Measurements from ENCODE around the gene TLE1.

TLE1 gene

DNA sequence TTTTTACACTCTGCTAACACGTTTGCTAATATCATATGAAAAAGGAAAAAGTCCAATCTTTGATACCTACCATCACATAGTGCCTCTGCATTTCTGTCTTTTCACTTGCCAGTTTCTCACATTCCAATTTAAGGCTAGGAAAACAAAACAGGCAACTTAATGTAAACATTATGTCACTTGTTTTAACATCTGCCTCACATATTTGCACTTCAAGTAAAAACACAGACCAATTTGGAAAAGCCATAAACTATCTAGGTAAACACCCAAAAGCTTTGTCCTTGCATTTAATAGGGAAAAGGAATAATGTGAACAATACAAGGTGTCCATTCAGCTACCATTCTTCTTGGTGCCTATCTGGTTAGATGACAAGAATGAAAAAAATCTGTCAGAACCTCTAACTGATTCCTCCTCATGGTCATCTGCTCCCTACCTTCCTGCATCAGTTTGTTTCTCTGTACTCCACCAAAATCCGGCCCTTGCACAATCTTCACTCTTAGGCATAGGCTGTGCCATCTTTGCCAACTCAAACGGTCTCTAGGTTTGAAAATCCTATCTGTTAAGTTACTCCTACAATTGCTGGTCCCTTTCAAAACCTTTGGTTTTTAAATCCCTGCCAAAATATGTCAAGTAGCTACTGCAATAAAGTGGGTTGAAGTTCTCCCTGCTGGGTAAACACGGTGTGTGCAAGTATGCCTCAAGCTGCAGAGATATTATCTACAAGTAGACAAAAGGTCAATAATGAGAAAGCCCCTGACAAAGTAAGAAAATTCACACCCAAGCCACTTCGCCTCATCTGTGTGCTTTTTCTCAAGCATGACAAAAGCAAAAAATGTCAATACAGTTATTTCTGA lies 3.4 kb downstream of the TLE1 start:
- no peak for TF ChIP-seq CTCF (IDR thresholded peaks at IDR 0.05; ENCODE audit: poor library complexity, severe bottlenecking)
- H3K36me3 ChIP-seq (ENCODE audit: low read depth), result peaks cover 37% of the 10 kb centered on the region
- peak overlapping the region; percentile 64 for H3K4me3 ChIP-seq (ENCODE audit: severe bottlenecking)
- no peaks in the 10 kb centered on the region for H3K27me3 ChIP-seq (ENCODE audit: insufficient read depth, poor library complexity, severe bottlenecking)
- H3K9me3 ChIP-seq (ENCODE audit: severe bottlenecking), result no peaks in the 10 kb centered on the region
- ATAC-seq (ENCODE audit: low read depth), result no peak
- peak overlapping the region; percentile 75 for H3K27ac ChIP-seq (ENCODE audit: poor library complexity, severe bottlenecking)
- peaks cover 16% of the 10 kb centered on the region for H3K4me1 ChIP-seq (ENCODE audit: insufficient read depth, poor library complexity, severe bottlenecking)
- DNase-seq (ENCODE audit: low spot score), result no peak

- DNase-seq (ENCODE audit: low spot score) (no peak), ATAC-seq (ENCODE audit: low read depth) (no peak)
- no peak overlapping the region for H3K27ac ChIP-seq (ENCODE audit: poor library complexity, severe bottlenecking)
- no peaks in the 10 kb centered on the region for H3K9me3 ChIP-seq (ENCODE audit: severe bottlenecking)
- H3K4me3 ChIP-seq (ENCODE audit: severe bottlenecking), result no peak overlapping the region
- no peak for TF ChIP-seq CTCF (IDR thresholded peaks at IDR 0.05; ENCODE audit: poor library complexity, severe bottlenecking)
- H3K36me3 ChIP-seq (ENCODE audit: low read depth), result peaks cover 44% of the 10 kb centered on the region
- H3K27me3 ChIP-seq (ENCODE audit: insufficient read depth, poor library complexity, severe bottlenecking), result no peaks in the 10 kb centered on the region
- H3K4me1 ChIP-seq (ENCODE audit: insufficient read depth, poor library complexity, severe bottlenecking), result peaks cover 15% of the 10 kb centered on the region
Measured at GRCh38 chr9:81684635-81685034, 4.7 kb downstream of the TLE1 start.

GRCh38 chr9:81683704-81684103 lies 5.6 kb downstream of the TLE1 start:
- H3K36me3 ChIP-seq (ENCODE audit: low read depth), result peaks cover 51% of the 10 kb centered on the region
- DNase-seq (ENCODE audit: low spot score) (no peak), ATAC-seq (ENCODE audit: low read depth) (no peak)
- no peak overlapping the region for H3K27ac ChIP-seq (ENCODE audit: poor library complexity, severe bottlenecking)
- no peak overlapping the region for H3K4me3 ChIP-seq (ENCODE audit: severe bottlenecking)
- H3K9me3 ChIP-seq (ENCODE audit: severe bottlenecking), result no peaks in the 10 kb centered on the region
- no peaks in the 10 kb centered on the region for H3K27me3 ChIP-seq (ENCODE audit: insufficient read depth, poor library complexity, severe bottlenecking)
- TF ChIP-seq CTCF (IDR thresholded peaks at IDR 0.05; ENCODE audit: poor library complexity, severe bottlenecking), result no peak
- peaks cover 15% of the 10 kb centered on the region for H3K4me1 ChIP-seq (ENCODE audit: insufficient read depth, poor library complexity, severe bottlenecking)

GRCh38 chr9:81683238-81683637 lies 6.1 kb downstream of the TLE1 start:
- Histone ChIP-seq H3K4me3 (ENCODE audit: severe bottlenecking) (no peak overlapping the region), H3K36me3 (ENCODE audit: low read depth) (peaks cover 56% of the 10 kb centered on the region), H3K9me3 (ENCODE audit: severe bottlenecking) (no peaks in the 10 kb centered on the region), H3K4me1 (ENCODE audit: insufficient read depth, poor library complexity, severe bottlenecking) (peaks cover 15% of the 10 kb centered on the region), H3K27me3 (ENCODE audit: insufficient read depth, poor library complexity, severe bottlenecking) (no peaks in the 10 kb centered on the region), H3K27ac (ENCODE audit: poor library complexity, severe bottlenecking) (no peak overlapping the region)
- ATAC-seq (ENCODE audit: low read depth), result no peak
- TF ChIP-seq CTCF (IDR thresholded peaks at IDR 0.05; ENCODE audit: poor library complexity, severe bottlenecking), result no peak
- DNase-seq (ENCODE audit: low spot score), result no peak

DNA sequence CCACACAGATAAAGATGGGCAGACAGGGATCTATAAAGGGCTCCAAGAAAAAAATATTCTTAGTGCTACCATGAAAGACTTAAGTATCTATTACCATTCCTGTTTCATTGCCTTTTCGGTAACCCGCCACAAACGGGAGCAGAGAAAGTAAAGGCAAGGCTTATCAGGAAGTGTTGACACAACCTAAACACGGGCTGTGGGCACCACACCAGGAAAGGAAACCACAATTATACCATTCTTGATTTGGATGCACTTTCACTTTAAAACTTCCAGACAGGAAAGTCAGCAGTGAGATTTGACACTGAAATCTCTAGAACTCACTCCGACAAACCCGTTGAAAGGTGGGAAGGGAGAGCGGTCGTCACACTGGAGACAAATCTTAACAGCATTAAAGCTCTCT lies 6.5 kb downstream of the TLE1 start:
- Histone ChIP-seq H3K36me3 (ENCODE audit: low read depth) (peaks cover 60% of the 10 kb centered on the region), H3K4me3 (ENCODE audit: severe bottlenecking) (no peak overlapping the region), H3K9me3 (ENCODE audit: severe bottlenecking) (no peaks in the 10 kb centered on the region), H3K27me3 (ENCODE audit: insufficient read depth, poor library complexity, severe bottlenecking) (no peaks in the 10 kb centered on the region), H3K4me1 (ENCODE audit: insufficient read depth, poor library complexity, severe bottlenecking) (peaks cover 15% of the 10 kb centered on the region), H3K27ac (ENCODE audit: poor library complexity, severe bottlenecking) (no peak overlapping the region)
- no peak for TF ChIP-seq CTCF (IDR thresholded peaks at IDR 0.05; ENCODE audit: poor library complexity, severe bottlenecking)
- DNase-seq (ENCODE audit: low spot score) (no peak), ATAC-seq (ENCODE audit: low read depth) (no peak)
